HepG2 (cell line): ENCODE results near the gene FAH. TPM values are rescaled to one million over a fixed set of nuclear protein-coding genes. Genes with fewer than 3 reads are reported as not detected.

ENCODE experiments used
- DPF2 ChIP-seq: sonication (generic); formaldehyde crosslinking; IDR thresholded peaks from 2 replicates; pipeline ENCODE4 v1.4.0; 2020; ENCODE audit warnings: mild to moderate bottlenecking, low read depth, missing genetic modification reagents, borderline replicate concordance
- EEA1 ChIP-seq: sonication (generic); formaldehyde crosslinking; IDR thresholded peaks from 2 replicates; pipeline ENCODE4 v1.5.1; 2020; ENCODE audit warnings: mild to moderate bottlenecking, missing genetic modification reagents, borderline replicate concordance
- FOXK1 ChIP-seq: sonication (generic); formaldehyde crosslinking; IDR thresholded peaks from 2 replicates; pipeline ENCODE4 v1.4.0; 2020; ENCODE audit warnings: low read depth, missing genetic modification reagents, borderline replicate concordance
- KAT7 ChIP-seq: IDR thresholded peaks from 2 replicates; pipeline ENCODE4 v1.6.1; 2018; ENCODE audit warnings: borderline replicate concordance, missing compliant biosample characterization
- MAZ ChIP-seq, 2 experiments: sonication (generic) in 1 of 2; formaldehyde crosslinking in 1 of 2; IDR thresholded peaks; 2 replicates each; pipeline versions ENCODE4 v1.5.0 to v1.6.1; 2012 to 2020; ENCODE audit warnings: low read depth in 2 of 2, mild to moderate bottlenecking in 2 of 2, borderline replicate concordance in 1 of 2, improper control_type of control experiment in 1 of 2, low read length in 1 of 2, missing genetic modification reagents in 1 of 2, moderate library complexity in 1 of 2
- NFE2 ChIP-seq: sonication (generic); formaldehyde crosslinking; IDR thresholded peaks from 2 replicates; pipeline ENCODE4 v1.4.0; 2020; ENCODE audit warnings: missing genetic modification reagents
- PAX8 ChIP-seq: sonication (generic); formaldehyde crosslinking; IDR thresholded peaks from 2 replicates; pipeline ENCODE4 v1.8.0; 2022; ENCODE audit warnings: mild to moderate bottlenecking, missing genetic modification reagents, borderline replicate concordance
- PCBP1 ChIP-seq: fragments of 200-400 bp; formaldehyde crosslinking; IDR thresholded peaks from 2 replicates; pipeline ENCODE4 v1.6.1; 2017; ENCODE audit warnings: mild to moderate bottlenecking, low read depth, low read length, borderline replicate concordance
- POLR2AphosphoS5 ChIP-seq: IDR thresholded peaks from 2 replicates; pipeline ENCODE4 v1.6.1; 2012; ENCODE audit warnings: low read depth, low read length
- RAD21 ChIP-seq: fragments of 450-650 bp; formaldehyde crosslinking; IDR thresholded peaks from 2 replicates; pipeline ENCODE4 v1.5.0; 2020; ENCODE audit warnings: mild to moderate bottlenecking
- SKI ChIP-seq: fragments of 450-650 bp; IDR thresholded peaks from one replicate; pipeline ENCODE4 v1.6.1; 2018; ENCODE audit warnings: mild to moderate bottlenecking; ENCODE audit not compliant: partially characterized antibody
- SKIL ChIP-seq: sonication (generic); formaldehyde crosslinking; IDR thresholded peaks from 2 replicates; pipeline ENCODE4 v1.8.0; 2022; ENCODE audit warnings: missing genetic modification reagents, mild to moderate bottlenecking, moderate library complexity, borderline replicate concordance
- SNAPC5 ChIP-seq: sonication (generic); formaldehyde crosslinking; IDR thresholded peaks from 2 replicates; pipeline ENCODE4 v1.8.1; 2023; ENCODE audit warnings: mild to moderate bottlenecking, missing genetic modification reagents, borderline replicate concordance
- TERF1 ChIP-seq: sonication (generic); formaldehyde crosslinking; IDR thresholded peaks from 2 replicates; pipeline ENCODE4 v1.8.0; 2022; ENCODE audit warnings: mild to moderate bottlenecking, missing genetic modification reagents, moderate library complexity
- ZFP62 ChIP-seq: sonication (generic); formaldehyde crosslinking; IDR thresholded peaks from 2 replicates; pipeline ENCODE4 v1.4.0; 2020; ENCODE audit warnings: missing genetic modification reagents
- ZNF263 ChIP-seq: sonication (generic); formaldehyde crosslinking; IDR thresholded peaks from 2 replicates; pipeline ENCODE4 v1.4.0; 2020; ENCODE audit warnings: missing genetic modification reagents
- ZNF276 ChIP-seq: sonication (generic); formaldehyde crosslinking; IDR thresholded peaks from 2 replicates; pipeline ENCODE4 v1.4.0; 2020; ENCODE audit warnings: mild to moderate bottlenecking, low read depth, missing genetic modification reagents
- ZNF329 ChIP-seq: sonication (generic); formaldehyde crosslinking; IDR thresholded peaks from 2 replicates; pipeline ENCODE4 v1.9.0; 2021; ENCODE audit warnings: low read depth, mild to moderate bottlenecking, missing genetic modification reagents
- ZNF382 ChIP-seq: sonication (generic); formaldehyde crosslinking; IDR thresholded peaks from 2 replicates; pipeline ENCODE4 v1.5.0; 2020; ENCODE audit warnings: missing genetic modification reagents, mild to moderate bottlenecking, borderline replicate concordance
- ZNF451 ChIP-seq: sonication (generic); formaldehyde crosslinking; IDR thresholded peaks from 2 replicates; pipeline ENCODE4 v1.5.0; 2020; ENCODE audit warnings: mild to moderate bottlenecking, missing genetic modification reagents
- ZNF562 ChIP-seq: sonication (generic); formaldehyde crosslinking; IDR thresholded peaks from 2 replicates; pipeline ENCODE4 v1.8.0; 2022; ENCODE audit warnings: missing genetic modification reagents, borderline replicate concordance
- ZNF563 ChIP-seq: sonication (generic); formaldehyde crosslinking; IDR thresholded peaks from 2 replicates; pipeline ENCODE4 v1.8.0; 2022; ENCODE audit warnings: mild to moderate bottlenecking, moderate library complexity, missing genetic modification reagents
- ZNF768 ChIP-seq: sonication (generic); formaldehyde crosslinking; IDR thresholded peaks from 2 replicates; pipeline ENCODE4 v1.4.0; 2020; ENCODE audit warnings: missing genetic modification reagents
- ZNF780A ChIP-seq: sonication (generic); formaldehyde crosslinking; IDR thresholded peaks from 2 replicates; pipeline ENCODE4 v1.8.0; 2022; ENCODE audit warnings: mild to moderate bottlenecking, missing genetic modification reagents, moderate library complexity
- polyA plus RNA-seq, 8 experiments: library from polyadenylated mRNA; depleted of rRNA in 3 of 8; stranded (reverse) in 7 of 8; unstranded in 1 of 8; fragments of >200 nt; fragmentation: Illumina TruSeq in 4 of 8; extraction: Trizol in 4 of 8; gene quantifications; 2 replicates each; pipeline versions ENCODE4 v1.2.1 to v1.2.3, GENCODE V29; 2011 to 2016; ENCODE audit warnings: low read depth in 4 of 8, missing spikeins in 1 of 8, mixed read lengths in 1 of 8; ENCODE audit not compliant: insufficient read depth in 1 of 8
- total RNA-seq, 5 experiments: library from RNA; depleted of rRNA; stranded (reverse); fragments of >200 nt; fragmentation: Illumina TruSeq; extraction: Trizol; gene quantifications; 2 replicates each; pipeline ENCODE4 v1.2.3, GENCODE V29; 2016; ENCODE audit warnings: low read depth in 1 of 5

The FAH gene
- total and polyA plus RNA-seq, 2 of the 13 experiments (the other 11 are each of a cell fraction or from before 2014, with no cell fraction given): 36.6 to 75.0 TPM

- TF ChIP-seq MAZ (IDR thresholded peaks at IDR 0.05; ENCODE audit: borderline replicate concordance, low read depth, low read length) (no peak), MAZ (CRISPR knock-in tag; IDR thresholded peaks at IDR 0.05; ENCODE audit: low read depth) (no peak), ZNF563 (CRISPR knock-in tag) (no peak; the same call in 1 of the 2 replicates), POLR2AphosphoS5 (no peak), FOXK1 (CRISPR knock-in tag) (no peak), ZNF451 (CRISPR knock-in tag) (0 out of 2 replicates have a peak, but pooled peaks have one; percentile 61), SNAPC5 (no peak), ZNF780A (CRISPR knock-in tag) (no peak), RAD21 (no peak), ZNF768 (CRISPR knock-in tag) (peak; percentile 30; the same call in 1 of the 2 replicates), ZNF263 (CRISPR knock-in tag) (no peak), ZNF276 (CRISPR knock-in tag) (no peak), ZNF329 (CRISPR knock-in tag) (no peak), PCBP1 (no peak), PAX8 (no peak), DPF2 (CRISPR knock-in tag) (peak; percentile 25; the same call in 1 of the 2 replicates), EEA1 (CRISPR knock-in tag) (no peak), NFE2 (CRISPR knock-in tag) (peak; percentile 89), TERF1 (no peak), KAT7 (CRISPR knock-in tag) (peak; percentile 58; the same call in 1 of the 2 replicates), ZFP62 (CRISPR knock-in tag) (no peak), SKI (peak; percentile 96), ZNF562 (no peak), ZNF382 (no peak), SKIL (peak; percentile 77)
These were observed 7.9 kb downstream of the FAH start (continued) for GRCh38 chr15:80160570-80161156.
